WTC11 (cell line): ENCODE data around the gene LRRC8A. TPM values are rescaled to one million over a fixed set of nuclear protein-coding genes. Genes with fewer than 3 reads are reported as not detected.

Experiments
- CREM ChIP-seq: sonication (generic); formaldehyde crosslinking; IDR thresholded peaks from 2 replicates; pipeline ENCODE4 v1.8.1; 2022; ENCODE audit warnings: mild to moderate bottlenecking, missing genetic modification reagents, moderate library complexity
- ESRRA ChIP-seq: sonication (generic); formaldehyde crosslinking; IDR thresholded peaks from 2 replicates; pipeline ENCODE4 v1.8.1; 2022; ENCODE audit warnings: mild to moderate bottlenecking, missing genetic modification reagents, borderline replicate concordance
- ETV6 ChIP-seq: sonication (generic); formaldehyde crosslinking; IDR thresholded peaks from 2 replicates; pipeline ENCODE4 v1.8.1; 2022; ENCODE audit warnings: mild to moderate bottlenecking, missing genetic modification reagents
- FOXJ3 ChIP-seq: sonication (generic); formaldehyde crosslinking; IDR thresholded peaks from 2 replicates; pipeline ENCODE4 v1.9.0; 2021; ENCODE audit warnings: missing genetic modification reagents, mild to moderate bottlenecking, borderline replicate concordance
- FOXP1 ChIP-seq: sonication (generic); formaldehyde crosslinking; IDR thresholded peaks from 2 replicates; pipeline ENCODE4 v1.8.0; 2022; ENCODE audit warnings: missing genetic modification reagents, mild to moderate bottlenecking, moderate library complexity, borderline replicate concordance
- GTF2I ChIP-seq: fragments of 250-450 bp; sonication (Bioruptor Pico); conservative IDR thresholded peaks from 2 replicates; pipeline ENCODE4 v1.4.0; 2021; ENCODE audit warnings: mild to moderate bottlenecking
- IRF2 ChIP-seq: sonication (generic); formaldehyde crosslinking; IDR thresholded peaks from 2 replicates; pipeline ENCODE4 v1.8.0; 2022; ENCODE audit warnings: low read depth, missing genetic modification reagents, borderline replicate concordance
- JAZF1 ChIP-seq: fragments of 250-450 bp; sonication (Bioruptor Pico); IDR thresholded peaks from 2 replicates; pipeline ENCODE4 v1.9.0; 2021; ENCODE audit warnings: moderate library complexity, mild to moderate bottlenecking, inconsistent platforms
- MYBL2 ChIP-seq: sonication (generic); formaldehyde crosslinking; IDR thresholded peaks from 2 replicates; pipeline ENCODE4 v1.8.1; 2023; ENCODE audit warnings: mild to moderate bottlenecking, moderate library complexity, missing genetic modification reagents
- NFYB ChIP-seq: sonication (generic); formaldehyde crosslinking; conservative IDR thresholded peaks from 2 replicates; pipeline ENCODE4 v1.8.0; 2022; ENCODE audit warnings: low read depth, missing genetic modification reagents
- SMAD4 ChIP-seq: sonication (generic); formaldehyde crosslinking; IDR thresholded peaks from 2 replicates; pipeline ENCODE4 v1.8.0; 2022; ENCODE audit warnings: mild to moderate bottlenecking, missing genetic modification reagents
- TCF7 ChIP-seq: sonication (generic); formaldehyde crosslinking; IDR thresholded peaks from 2 replicates; pipeline ENCODE4 v1.8.0; 2022; ENCODE audit warnings: mild to moderate bottlenecking, low read depth, missing genetic modification reagents, moderate library complexity
- TEAD4 ChIP-seq: sonication (generic); formaldehyde crosslinking; IDR thresholded peaks from 2 replicates; pipeline ENCODE4 v1.8.0; 2022; ENCODE audit warnings: mild to moderate bottlenecking, missing genetic modification reagents
- ZNF121 ChIP-seq: sonication (generic); formaldehyde crosslinking; IDR thresholded peaks from 2 replicates; pipeline ENCODE4 v1.8.0; 2023; ENCODE audit warnings: missing genetic modification reagents
- ZNF317 ChIP-seq: sonication (generic); formaldehyde crosslinking; IDR thresholded peaks from 2 replicates; pipeline ENCODE4 v1.8.1; 2023; ENCODE audit warnings: low read depth, mild to moderate bottlenecking, moderate library complexity, missing genetic modification reagents, borderline replicate concordance
- ZNF416 ChIP-seq: fragments of 250-450 bp; sonication (Bioruptor Pico); IDR thresholded peaks from 2 replicates; pipeline ENCODE4 v1.9.0; 2021; ENCODE audit warnings: mild to moderate bottlenecking, inconsistent platforms
- total RNA-seq: library from RNA; stranded (reverse); gene quantifications from 3 replicates; pipeline ENCODE4 v1.2.3, GENCODE V29; 2021
- TF ChIP-seq, protein P1 (sequence below): fragments of 250-450 bp; sonication (Bioruptor Pico); IDR thresholded peaks from 2 replicates; pipeline ENCODE4 v1.9.0; 2021; ENCODE audit warnings: mild to moderate bottlenecking
- TF ChIP-seq, protein P2 (sequence below): sonication (generic); formaldehyde crosslinking; IDR thresholded peaks from 2 replicates; pipeline ENCODE4 v1.8.1; 2023; ENCODE audit warnings: mild to moderate bottlenecking, moderate library complexity, missing genetic modification reagents
- TF ChIP-seq, protein P3 (sequence below): sonication (generic); formaldehyde crosslinking; IDR thresholded peaks from 2 replicates; pipeline ENCODE4 v1.8.0; 2022; ENCODE audit warnings: missing genetic modification reagents
- TF ChIP-seq, protein P4 (sequence below): fragments of 250-450 bp; sonication (Bioruptor Pico); IDR thresholded peaks from 2 replicates; pipeline ENCODE4 v1.9.0; 2021; ENCODE audit warnings: moderate library complexity, mild to moderate bottlenecking, inconsistent platforms, borderline replicate concordance
- TF ChIP-seq, protein P5 (sequence below): sonication (generic); formaldehyde crosslinking; conservative IDR thresholded peaks from 2 replicates; pipeline ENCODE4 v1.8.1; 2022; ENCODE audit warnings: mild to moderate bottlenecking, missing genetic modification reagents
- TF ChIP-seq, protein P6 (sequence below): sonication (generic); formaldehyde crosslinking; IDR thresholded peaks from 2 replicates; pipeline ENCODE4 v1.8.1; 2022; ENCODE audit warnings: low read depth, mild to moderate bottlenecking, moderate library complexity, missing genetic modification reagents, borderline replicate concordance
- TF ChIP-seq, protein P7 (sequence below): sonication (generic); formaldehyde crosslinking; IDR thresholded peaks from 2 replicates; pipeline ENCODE4 v1.8.1; 2023; ENCODE audit warnings: mild to moderate bottlenecking, missing genetic modification reagents, moderate library complexity
- TF ChIP-seq, protein P8 (sequence below): fragments of 250-450 bp; sonication (Bioruptor Pico); conservative IDR thresholded peaks from 2 replicates; pipeline ENCODE4 v1.9.0; 2021; ENCODE audit warnings: mild to moderate bottlenecking
- TF ChIP-seq, protein P9 (sequence below): sonication (generic); formaldehyde crosslinking; IDR thresholded peaks from 2 replicates; pipeline ENCODE4 v1.8.1; 2023; ENCODE audit warnings: mild to moderate bottlenecking, missing genetic modification reagents

The LRRC8A gene
- total RNA-seq, 1 experiment from 2014 or later = 83.5 TPM

DNA sequence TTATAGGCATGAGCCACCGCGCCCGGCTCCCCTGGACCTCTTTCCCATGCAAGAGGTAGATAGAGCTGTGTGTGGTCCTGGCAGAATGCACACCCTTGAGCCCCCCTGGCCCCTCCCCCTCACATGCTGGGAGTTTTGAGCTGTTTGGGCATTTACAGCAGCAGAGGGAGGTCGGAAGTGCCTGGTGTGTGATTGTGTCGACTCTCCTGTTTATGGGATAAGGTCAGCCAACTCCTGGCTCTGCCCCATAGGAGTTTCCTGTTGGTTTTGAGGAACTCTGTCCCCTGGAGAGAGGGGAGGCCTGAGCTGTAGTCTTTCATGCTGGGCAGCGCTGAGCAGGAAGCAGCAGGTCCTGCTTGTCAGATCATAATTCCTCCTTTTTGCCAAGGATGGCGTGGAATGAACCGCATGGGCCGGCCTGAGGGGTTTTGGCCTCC is 6.0 kb downstream of the LRRC8A start (continued):
- TF ChIP-seq, protein P1, sequence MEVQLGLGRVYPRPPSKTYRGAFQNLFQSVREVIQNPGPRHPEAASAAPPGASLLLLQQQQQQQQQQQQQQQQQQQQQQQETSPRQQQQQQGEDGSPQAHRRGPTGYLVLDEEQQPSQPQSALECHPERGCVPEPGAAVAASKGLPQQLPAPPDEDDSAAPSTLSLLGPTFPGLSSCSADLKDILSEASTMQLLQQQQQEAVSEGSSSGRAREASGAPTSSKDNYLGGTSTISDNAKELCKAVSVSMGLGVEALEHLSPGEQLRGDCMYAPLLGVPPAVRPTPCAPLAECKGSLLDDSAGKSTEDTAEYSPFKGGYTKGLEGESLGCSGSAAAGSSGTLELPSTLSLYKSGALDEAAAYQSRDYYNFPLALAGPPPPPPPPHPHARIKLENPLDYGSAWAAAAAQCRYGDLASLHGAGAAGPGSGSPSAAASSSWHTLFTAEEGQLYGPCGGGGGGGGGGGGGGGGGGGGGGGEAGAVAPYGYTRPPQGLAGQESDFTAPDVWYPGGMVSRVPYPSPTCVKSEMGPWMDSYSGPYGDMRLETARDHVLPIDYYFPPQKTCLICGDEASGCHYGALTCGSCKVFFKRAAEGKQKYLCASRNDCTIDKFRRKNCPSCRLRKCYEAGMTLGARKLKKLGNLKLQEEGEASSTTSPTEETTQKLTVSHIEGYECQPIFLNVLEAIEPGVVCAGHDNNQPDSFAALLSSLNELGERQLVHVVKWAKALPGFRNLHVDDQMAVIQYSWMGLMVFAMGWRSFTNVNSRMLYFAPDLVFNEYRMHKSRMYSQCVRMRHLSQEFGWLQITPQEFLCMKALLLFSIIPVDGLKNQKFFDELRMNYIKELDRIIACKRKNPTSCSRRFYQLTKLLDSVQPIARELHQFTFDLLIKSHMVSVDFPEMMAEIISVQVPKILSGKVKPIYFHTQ (CRISPR knock-in tag) = no peak
- TF ChIP-seq, protein P2, sequence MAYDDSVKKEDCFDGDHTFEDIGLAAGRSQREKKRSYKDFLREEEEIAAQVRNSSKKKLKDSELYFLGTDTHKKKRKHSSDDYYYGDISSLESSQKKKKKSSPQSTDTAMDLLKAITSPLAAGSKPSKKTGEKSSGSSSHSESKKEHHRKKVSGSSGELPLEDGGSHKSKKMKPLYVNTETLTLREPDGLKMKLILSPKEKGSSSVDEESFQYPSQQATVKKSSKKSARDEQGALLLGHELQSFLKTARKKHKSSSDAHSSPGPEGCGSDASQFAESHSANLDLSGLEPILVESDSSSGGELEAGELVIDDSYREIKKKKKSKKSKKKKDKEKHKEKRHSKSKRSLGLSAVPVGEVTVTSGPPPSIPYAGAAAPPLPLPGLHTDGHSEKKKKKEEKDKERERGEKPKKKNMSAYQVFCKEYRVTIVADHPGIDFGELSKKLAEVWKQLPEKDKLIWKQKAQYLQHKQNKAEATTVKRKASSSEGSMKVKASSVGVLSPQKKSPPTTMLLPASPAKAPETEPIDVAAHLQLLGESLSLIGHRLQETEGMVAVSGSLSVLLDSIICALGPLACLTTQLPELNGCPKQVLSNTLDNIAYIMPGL (CRISPR knock-in tag) = peak; percentile 62
- TF ChIP-seq ESRRA (CRISPR knock-in tag) = no peak
- peak; percentile 96 for TF ChIP-seq ETV6 (CRISPR knock-in tag)
- TF ChIP-seq ZNF317 = no peak
- TF ChIP-seq, protein P3, sequence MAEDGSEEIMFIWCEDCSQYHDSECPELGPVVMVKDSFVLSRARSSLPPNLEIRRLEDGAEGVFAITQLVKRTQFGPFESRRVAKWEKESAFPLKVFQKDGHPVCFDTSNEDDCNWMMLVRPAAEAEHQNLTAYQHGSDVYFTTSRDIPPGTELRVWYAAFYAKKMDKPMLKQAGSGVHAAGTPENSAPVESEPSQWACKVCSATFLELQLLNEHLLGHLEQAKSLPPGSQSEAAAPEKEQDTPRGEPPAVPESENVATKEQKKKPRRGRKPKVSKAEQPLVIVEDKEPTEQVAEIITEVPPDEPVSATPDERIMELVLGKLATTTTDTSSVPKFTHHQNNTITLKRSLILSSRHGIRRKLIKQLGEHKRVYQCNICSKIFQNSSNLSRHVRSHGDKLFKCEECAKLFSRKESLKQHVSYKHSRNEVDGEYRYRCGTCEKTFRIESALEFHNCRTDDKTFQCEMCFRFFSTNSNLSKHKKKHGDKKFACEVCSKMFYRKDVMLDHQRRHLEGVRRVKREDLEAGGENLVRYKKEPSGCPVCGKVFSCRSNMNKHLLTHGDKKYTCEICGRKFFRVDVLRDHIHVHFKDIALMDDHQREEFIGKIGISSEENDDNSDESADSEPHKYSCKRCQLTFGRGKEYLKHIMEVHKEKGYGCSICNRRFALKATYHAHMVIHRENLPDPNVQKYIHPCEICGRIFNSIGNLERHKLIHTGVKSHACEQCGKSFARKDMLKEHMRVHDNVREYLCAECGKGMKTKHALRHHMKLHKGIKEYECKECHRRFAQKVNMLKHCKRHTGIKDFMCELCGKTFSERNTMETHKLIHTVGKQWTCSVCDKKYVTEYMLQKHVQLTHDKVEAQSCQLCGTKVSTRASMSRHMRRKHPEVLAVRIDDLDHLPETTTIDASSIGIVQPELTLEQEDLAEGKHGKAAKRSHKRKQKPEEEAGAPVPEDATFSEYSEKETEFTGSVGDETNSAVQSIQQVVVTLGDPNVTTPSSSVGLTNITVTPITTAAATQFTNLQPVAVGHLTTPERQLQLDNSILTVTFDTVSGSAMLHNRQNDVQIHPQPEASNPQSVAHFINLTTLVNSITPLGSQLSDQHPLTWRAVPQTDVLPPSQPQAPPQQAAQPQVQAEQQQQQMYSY (CRISPR knock-in tag) = no peak
- peak; percentile 62; the same call in 1 of the 2 replicates for TF ChIP-seq FOXP1 (CRISPR knock-in tag)
- TF ChIP-seq CREM = peak; percentile 55; the same call in 1 of the 2 replicates
- TF ChIP-seq, protein P4, sequence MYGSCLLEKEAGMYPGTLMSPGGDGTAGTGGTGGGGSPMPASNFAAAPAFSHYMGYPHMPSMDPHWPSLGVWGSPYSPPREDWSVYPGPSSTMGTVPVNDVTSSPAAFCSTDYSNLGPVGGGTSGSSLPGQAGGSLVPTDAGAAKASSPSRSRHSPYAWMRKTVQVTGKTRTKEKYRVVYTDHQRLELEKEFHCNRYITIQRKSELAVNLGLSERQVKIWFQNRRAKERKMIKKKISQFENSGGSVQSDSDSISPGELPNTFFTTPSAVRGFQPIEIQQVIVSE (CRISPR knock-in tag) = no peak
- TF ChIP-seq, protein P5, sequence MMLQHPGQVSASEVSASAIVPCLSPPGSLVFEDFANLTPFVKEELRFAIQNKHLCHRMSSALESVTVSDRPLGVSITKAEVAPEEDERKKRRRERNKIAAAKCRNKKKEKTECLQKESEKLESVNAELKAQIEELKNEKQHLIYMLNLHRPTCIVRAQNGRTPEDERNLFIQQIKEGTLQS = no peak
- TF ChIP-seq, protein P6, sequence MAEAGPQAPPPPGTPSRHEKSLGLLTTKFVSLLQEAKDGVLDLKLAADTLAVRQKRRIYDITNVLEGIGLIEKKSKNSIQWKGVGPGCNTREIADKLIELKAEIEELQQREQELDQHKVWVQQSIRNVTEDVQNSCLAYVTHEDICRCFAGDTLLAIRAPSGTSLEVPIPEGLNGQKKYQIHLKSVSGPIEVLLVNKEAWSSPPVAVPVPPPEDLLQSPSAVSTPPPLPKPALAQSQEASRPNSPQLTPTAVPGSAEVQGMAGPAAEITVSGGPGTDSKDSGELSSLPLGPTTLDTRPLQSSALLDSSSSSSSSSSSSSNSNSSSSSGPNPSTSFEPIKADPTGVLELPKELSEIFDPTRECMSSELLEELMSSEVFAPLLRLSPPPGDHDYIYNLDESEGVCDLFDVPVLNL (CRISPR knock-in tag) = no peak
- TF ChIP-seq, protein P7, sequence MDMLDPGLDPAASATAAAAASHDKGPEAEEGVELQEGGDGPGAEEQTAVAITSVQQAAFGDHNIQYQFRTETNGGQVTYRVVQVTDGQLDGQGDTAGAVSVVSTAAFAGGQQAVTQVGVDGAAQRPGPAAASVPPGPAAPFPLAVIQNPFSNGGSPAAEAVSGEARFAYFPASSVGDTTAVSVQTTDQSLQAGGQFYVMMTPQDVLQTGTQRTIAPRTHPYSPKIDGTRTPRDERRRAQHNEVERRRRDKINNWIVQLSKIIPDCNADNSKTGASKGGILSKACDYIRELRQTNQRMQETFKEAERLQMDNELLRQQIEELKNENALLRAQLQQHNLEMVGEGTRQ = no peak
- TF ChIP-seq, protein P8, sequence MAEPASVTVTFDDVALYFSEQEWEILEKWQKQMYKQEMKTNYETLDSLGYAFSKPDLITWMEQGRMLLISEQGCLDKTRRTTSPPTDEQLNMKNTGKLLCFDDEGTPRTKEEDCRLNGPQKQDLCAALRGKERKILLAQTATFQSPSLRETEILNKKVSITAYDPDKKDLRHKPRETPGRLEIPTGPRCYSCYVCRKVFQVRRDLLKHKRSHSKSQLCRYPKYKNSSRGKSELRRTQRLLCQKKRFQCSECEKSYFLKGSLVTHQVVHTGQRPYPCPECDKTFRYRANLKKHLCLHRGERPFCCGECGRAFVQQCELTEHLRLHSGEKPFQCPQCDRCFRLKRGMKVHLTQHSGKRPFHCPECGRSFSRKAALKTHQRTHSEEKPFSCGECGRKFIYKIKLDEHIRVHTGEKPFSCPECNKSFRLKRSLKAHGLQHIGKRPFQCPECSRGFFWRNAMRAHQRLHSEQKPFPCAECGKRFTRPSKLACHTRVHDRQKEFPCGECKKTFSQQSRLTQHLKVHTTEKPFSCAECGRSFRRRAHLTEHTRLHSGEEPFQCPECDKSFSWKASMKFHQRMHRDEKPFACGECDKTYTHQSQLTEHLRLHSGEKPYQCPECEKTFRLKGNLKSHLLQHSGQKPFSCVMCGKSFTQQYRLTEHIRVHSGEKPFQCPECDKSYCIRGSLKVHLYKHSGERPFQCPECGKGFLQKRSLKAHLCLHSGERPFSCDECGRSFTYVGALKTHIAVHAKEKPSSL (CRISPR knock-in tag) = 0 out of 2 replicates have a peak, but pooled peaks have one; percentile 13
- no peak for TF ChIP-seq GTF2I (CRISPR knock-in tag)
- TF ChIP-seq IRF2 (CRISPR knock-in tag) = no peak
- no peak for TF ChIP-seq NFYB
- no peak for TF ChIP-seq TCF7 (CRISPR knock-in tag)
- TF ChIP-seq JAZF1 = no peak
- TF ChIP-seq MYBL2 (CRISPR knock-in tag) = no peak
- TF ChIP-seq FOXJ3 (CRISPR knock-in tag) = no peak
- TF ChIP-seq TEAD4 (CRISPR knock-in tag) = no peak
- no peak for TF ChIP-seq ZNF121
- TF ChIP-seq SMAD4 (CRISPR knock-in tag) = 0 out of 2 replicates have a peak, but pooled peaks have one; percentile 30
- TF ChIP-seq ZNF416 = no peak
- TF ChIP-seq, protein P9, sequence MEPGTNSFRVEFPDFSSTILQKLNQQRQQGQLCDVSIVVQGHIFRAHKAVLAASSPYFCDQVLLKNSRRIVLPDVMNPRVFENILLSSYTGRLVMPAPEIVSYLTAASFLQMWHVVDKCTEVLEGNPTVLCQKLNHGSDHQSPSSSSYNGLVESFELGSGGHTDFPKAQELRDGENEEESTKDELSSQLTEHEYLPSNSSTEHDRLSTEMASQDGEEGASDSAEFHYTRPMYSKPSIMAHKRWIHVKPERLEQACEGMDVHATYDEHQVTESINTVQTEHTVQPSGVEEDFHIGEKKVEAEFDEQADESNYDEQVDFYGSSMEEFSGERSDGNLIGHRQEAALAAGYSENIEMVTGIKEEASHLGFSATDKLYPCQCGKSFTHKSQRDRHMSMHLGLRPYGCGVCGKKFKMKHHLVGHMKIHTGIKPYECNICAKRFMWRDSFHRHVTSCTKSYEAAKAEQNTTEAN = 0 out of 2 replicates have a peak, but pooled peaks have one; percentile 70
